RPMI7951 (cell line): ENCODE measurements around the gene MTO1. TPM values are rescaled to one million over a fixed set of nuclear protein-coding genes. Genes with fewer than 3 reads are reported as not detected.
"Not testable (repeated sequence)": the region's sequence is repeated elsewhere in the genome, so short reads cannot be mapped to it uniquely, and the experiment has no call there.

Experiments used
- DNase-seq: peaks from one replicate; pipeline ENCODE4 v3.0.0-alpha.2; 2012; ENCODE audit warnings: low read depth
- total RNA-seq: library from RNA; depleted of rRNA; stranded (reverse); fragments of >200 nt; shearing (Covaris generic); gene quantifications from 2 replicates; pipeline ENCODE4 v1.2.3, GENCODE V29; 2014; rRNA removed

Gene MTO1
- total RNA-seq: 34.8 and 43.5 TPM in 2 replicates

GRCh38 chr6:73461537-73462350, at the start of gene MTO1:
TSS of gene MTO1 (plus strand) at chr6:73461737. CDS start at chr6:73461855, 118 bp downstream.
- DNase-seq: peak; percentile 89

GRCh38 chr6:73413102-73413501, 48.4 kb upstream of the MTO1 start:
- DNase-seq: no peak

- DNase-seq: peak; percentile 8
Measured at GRCh38 chr6:73418081-73418741, 43.3 kb upstream of the MTO1 start.

GRCh38 chr6:73421534-73421933, 40.0 kb upstream of the MTO1 start:
- no peak for DNase-seq

- no peak for DNase-seq
Measured at GRCh38 chr6:73435236-73435635, 26.3 kb upstream of the MTO1 start.

- no peak for DNase-seq
Measured at GRCh38 chr6:73443555-73443954, 18.0 kb upstream of the MTO1 start.

- peak; percentile 50 for DNase-seq
Measured at GRCh38 chr6:73451223-73452106, 10.1 kb upstream of the MTO1 start.

- DNase-seq: peak; percentile 90
Measured at GRCh38 chr6:73452107-73452461, 9.5 kb upstream of the MTO1 start, which contains the start of gene CGAS. TSS of gene CGAS (minus strand) at chr6:73452297. CDS start at chr6:73452181, 116 bp downstream.

GRCh38 chr6:73455865-73456629, 5.5 kb upstream of the MTO1 start:
- DNase-seq: no peak

GRCh38 chr6:73459474-73459873, 2.1 kb upstream of the MTO1 start:
- not testable (repeated sequence) for DNase-seq

GRCh38 chr6:73460056-73460455, 1.5 kb upstream of the MTO1 start:
- DNase-seq: no peak

- no peak for DNase-seq
Measured at GRCh38 chr6:73471686-73472290, 10.3 kb downstream of the MTO1 start.

- DNase-seq: no peak
Measured at GRCh38 chr6:73476723-73477122, 15.2 kb downstream of the MTO1 start.

- DNase-seq: no peak
Measured at GRCh38 chr6:73477407-73477806, 15.9 kb downstream of the MTO1 start.

- DNase-seq: no peak
Measured at GRCh38 chr6:73481969-73482368, 20.4 kb downstream of the MTO1 start.

- DNase-seq: no peak
Measured at GRCh38 chr6:73484438-73484837, 22.9 kb downstream of the MTO1 start.

GRCh38 chr6:73487473-73487872, 25.9 kb downstream of the MTO1 start:
- no peak for DNase-seq

- peak; percentile 14 for DNase-seq
Measured at GRCh38 chr6:73491377-73491776, 29.8 kb downstream of the MTO1 start.

GRCh38 chr6:73497915-73498314, 36.4 kb downstream of the MTO1 start:
- no peak for DNase-seq

- no peak for DNase-seq
Measured at GRCh38 chr6:73503027-73503772, 41.7 kb downstream of the MTO1 start.
